ENCODE results near the gene GOPC. TPM values are rescaled to one million over a fixed set of nuclear protein-coding genes. Genes with fewer than 3 reads are reported as not detected.
A peak's percentile ranks its signal among the peaks of the same experiment; 100 is the strongest.

GOPC gene
- total RNA-seq, 3 donors from 2014 or later (not counting 1 experiment from before 2014, with no cell fraction given), result 17.5 to 27.7 (median 20.4) TPM

- H3K36me3 ChIP-seq (ENCODE audit: control insufficient read depth, insufficient read depth, low read length), result no peaks in the 10 kb centered on the region
- H3K4me1 ChIP-seq (ENCODE audit: control insufficient read depth, insufficient read depth, low read length), result peaks cover 29% of the 10 kb centered on the region
- H3K27ac ChIP-seq (ENCODE audit: low read length), result peak overlapping the region; percentile 81
- H3K9me3 ChIP-seq (ENCODE audit: control insufficient read depth, insufficient read depth, low read length), result peaks cover 19% of the 10 kb centered on the region
- TF ChIP-seq CTCF (IDR thresholded peaks at IDR 0.05), result no peak
- H3K9me3 Mint-ChIP-seq, result peaks cover 2 to 7% of the 10 kb centered on the region in 2 donors
- H3K27me3 ChIP-seq (ENCODE audit: control insufficient read depth, insufficient read depth, low read length), result no peaks in the 10 kb centered on the region
- H3K4me3 ChIP-seq (ENCODE audit: low read length), result no peak overlapping the region
- no peaks in the 10 kb centered on the region for H3K36me3 Mint-ChIP-seq
- H3K4me1 Mint-ChIP-seq, result peaks cover 60 to 65% of the 10 kb centered on the region in 2 donors
- WGBS (ENCODE audit: insufficient coverage), result 91% methylated on average over 14 of the region's 14 CpGs
- intact Hi-C loops (cut with micrococcal nuclease), result loop anchor here (2.0 to 10.0 kb wide), 3 partner anchors 61 to 1699 kb away; no protein-coding TSS in a partner anchor
- DNase-seq (no peak), ATAC-seq (no peak)
- H3K4me3 Mint-ChIP-seq, result peak overlapping the region; percentile 64
- no peaks in the 10 kb centered on the region for H3K27me3 Mint-ChIP-seq (ENCODE audit: low read depth in 2 of 2)
- peak overlapping the region; percentile 93 to 95 for H3K27ac Mint-ChIP-seq
Observed at GRCh38 chr6:117615750-117616390, 13.6 kb upstream of the GOPC start.

- TF ChIP-seq CTCF (IDR thresholded peaks at IDR 0.05), result no peak
- H3K27me3 ChIP-seq (ENCODE audit: control insufficient read depth, insufficient read depth, low read length), result peaks cover 3% of the 10 kb centered on the region
- peak overlapping the region; percentile 24 for H3K27ac ChIP-seq (ENCODE audit: low read length)
- DNase-seq (peak in 1 of 2 donors; percentile 50), ATAC-seq (peak; percentile 44 to 67 (median 59))
- H3K9me3 Mint-ChIP-seq, result peaks cover 2 to 7% of the 10 kb centered on the region in 2 donors
- H3K4me1 Mint-ChIP-seq, result peaks cover 52 to 58% of the 10 kb centered on the region in 2 donors
- H3K27ac Mint-ChIP-seq, result peak overlapping the region; percentile 89 to 95
- H3K4me3 Mint-ChIP-seq, result peak overlapping the region; percentile 93
- H3K4me1 ChIP-seq (ENCODE audit: control insufficient read depth, insufficient read depth, low read length), result peaks cover 29% of the 10 kb centered on the region
- H3K9me3 ChIP-seq (ENCODE audit: control insufficient read depth, insufficient read depth, low read length), result peaks cover 19% of the 10 kb centered on the region
- intact Hi-C loops (cut with micrococcal nuclease), result loop anchor here (1.0 to 10.0 kb wide), 4 partner anchors 12 to 1701 kb away; partner anchors contain the start of gene GOPC
- peaks cover 0 to 3% of the 10 kb centered on the region in 2 donors for H3K27me3 Mint-ChIP-seq (ENCODE audit: low read depth in 2 of 2)
- H3K4me3 ChIP-seq (ENCODE audit: low read length), result no peak overlapping the region
- H3K36me3 Mint-ChIP-seq, result no peaks in the 10 kb centered on the region
- WGBS (ENCODE audit: insufficient coverage), result 34% methylated on average over 3 of the region's 4 CpGs
- H3K36me3 ChIP-seq (ENCODE audit: control insufficient read depth, insufficient read depth, low read length), result no peaks in the 10 kb centered on the region
Observed at GRCh38 chr6:117613920-117614560, 11.7 kb upstream of the GOPC start.

GRCh38 chr6:117607511-117607910, 5.2 kb upstream of the GOPC start:
- no peak overlapping the region for H3K27ac ChIP-seq (ENCODE audit: low read length)
- ATAC-seq (no peak), DNase-seq (no peak)
- Mint-ChIP-seq H3K27me3 (ENCODE audit: low read depth in 2 of 2) (peaks cover 0 to 3% of the 10 kb centered on the region in 2 donors), H3K4me3 (no peak overlapping the region), H3K4me1 (peaks cover 14 to 16% of the 10 kb centered on the region in 2 donors), H3K9me3 (no peaks in the 10 kb centered on the region), H3K27ac (no peak overlapping the region), H3K36me3 (no peaks in the 10 kb centered on the region)
- no peak for TF ChIP-seq CTCF (IDR thresholded peaks at IDR 0.05)
- WGBS (ENCODE audit: insufficient coverage), result 76% methylated on average over 3 of the region's 3 CpGs
- no peaks in the 10 kb centered on the region for H3K36me3 ChIP-seq (ENCODE audit: control insufficient read depth, insufficient read depth, low read length)
- H3K4me1 ChIP-seq (ENCODE audit: control insufficient read depth, insufficient read depth, low read length), result peaks cover 4% of the 10 kb centered on the region
- no peaks in the 10 kb centered on the region for H3K9me3 ChIP-seq (ENCODE audit: control insufficient read depth, insufficient read depth, low read length)
- H3K4me3 ChIP-seq (ENCODE audit: low read length), result no peak overlapping the region
- intact Hi-C loops (cut with micrococcal nuclease), result loop anchor here (10.0 kb wide), 1 partner anchor 1287 kb away; the partner anchor contains the start of gene ASF1A
- peaks cover 3% of the 10 kb centered on the region for H3K27me3 ChIP-seq (ENCODE audit: control insufficient read depth, insufficient read depth, low read length)

Data from natural killer cell (primary cell).